HG03066 (cell line): ENCODE data around the gene IGLL1.
"Not testable (repeated sequence)": the region's sequence is repeated elsewhere in the genome, so short reads cannot be mapped to it uniquely, and the experiment has no call there.

Source experiments
- ATAC-seq: cut with Tn5 transposase; IDR thresholded peaks from one replicate; pipeline ENCODE4 v1.9.1; 2021; ENCODE audit warnings: low read depth; ENCODE audit not compliant: unreplicated experiment

The IGLL1 gene

GRCh38 chr22:23579870-23580575, at the start of gene IGLL1:
Gene IGLL1, minus strand, starts transcription at chr22:23580290. Its CDS starts 100 bp downstream, at chr22:23580190.
- ATAC-seq = no peak

GRCh38 chr22:23628056-23628743, 48.1 kb upstream of the IGLL1 start:
- not testable (repeated sequence) for ATAC-seq

- not testable (repeated sequence) for ATAC-seq
Observed at GRCh38 chr22:23627401-23628055, 47.4 kb upstream of the IGLL1 start.

- no peak for ATAC-seq
Observed at GRCh38 chr22:23626286-23626975, 46.3 kb upstream of the IGLL1 start.

GRCh38 chr22:23622634-23623033, 42.5 kb upstream of the IGLL1 start:
- no peak for ATAC-seq

GRCh38 chr22:23621916-23622315, 41.8 kb upstream of the IGLL1 start:
- ATAC-seq = not testable (repeated sequence)

GRCh38 chr22:23621082-23621780, 41.1 kb upstream of the IGLL1 start:
- no peak for ATAC-seq

GRCh38 chr22:23613193-23613972, 33.3 kb upstream of the IGLL1 start:
- ATAC-seq = no peak

GRCh38 chr22:23609983-23610781, 30.1 kb upstream of the IGLL1 start:
- no peak for ATAC-seq

- ATAC-seq = no peak
Observed at GRCh38 chr22:23608583-23608982, 28.5 kb upstream of the IGLL1 start.

GRCh38 chr22:23606204-23607131, 26.4 kb upstream of the IGLL1 start:
- ATAC-seq = no peak

GRCh38 chr22:23604939-23605712, 25.0 kb upstream of the IGLL1 start:
- no peak for ATAC-seq

- ATAC-seq = no peak
Observed at GRCh38 chr22:23603266-23603665, 23.2 kb upstream of the IGLL1 start.

- no peak for ATAC-seq
Observed at GRCh38 chr22:23598805-23599518, 18.9 kb upstream of the IGLL1 start.

GRCh38 chr22:23597576-23598268, 17.6 kb upstream of the IGLL1 start:
- ATAC-seq = not testable (repeated sequence)

GRCh38 chr22:23595904-23596303, 15.8 kb upstream of the IGLL1 start:
- ATAC-seq = not testable (repeated sequence)
